Measurements from ENCODE around the gene SLC9C1.
A peak's percentile ranks its signal among the peaks of the same experiment; 100 is the strongest.

SLC9C1 gene

DNA sequence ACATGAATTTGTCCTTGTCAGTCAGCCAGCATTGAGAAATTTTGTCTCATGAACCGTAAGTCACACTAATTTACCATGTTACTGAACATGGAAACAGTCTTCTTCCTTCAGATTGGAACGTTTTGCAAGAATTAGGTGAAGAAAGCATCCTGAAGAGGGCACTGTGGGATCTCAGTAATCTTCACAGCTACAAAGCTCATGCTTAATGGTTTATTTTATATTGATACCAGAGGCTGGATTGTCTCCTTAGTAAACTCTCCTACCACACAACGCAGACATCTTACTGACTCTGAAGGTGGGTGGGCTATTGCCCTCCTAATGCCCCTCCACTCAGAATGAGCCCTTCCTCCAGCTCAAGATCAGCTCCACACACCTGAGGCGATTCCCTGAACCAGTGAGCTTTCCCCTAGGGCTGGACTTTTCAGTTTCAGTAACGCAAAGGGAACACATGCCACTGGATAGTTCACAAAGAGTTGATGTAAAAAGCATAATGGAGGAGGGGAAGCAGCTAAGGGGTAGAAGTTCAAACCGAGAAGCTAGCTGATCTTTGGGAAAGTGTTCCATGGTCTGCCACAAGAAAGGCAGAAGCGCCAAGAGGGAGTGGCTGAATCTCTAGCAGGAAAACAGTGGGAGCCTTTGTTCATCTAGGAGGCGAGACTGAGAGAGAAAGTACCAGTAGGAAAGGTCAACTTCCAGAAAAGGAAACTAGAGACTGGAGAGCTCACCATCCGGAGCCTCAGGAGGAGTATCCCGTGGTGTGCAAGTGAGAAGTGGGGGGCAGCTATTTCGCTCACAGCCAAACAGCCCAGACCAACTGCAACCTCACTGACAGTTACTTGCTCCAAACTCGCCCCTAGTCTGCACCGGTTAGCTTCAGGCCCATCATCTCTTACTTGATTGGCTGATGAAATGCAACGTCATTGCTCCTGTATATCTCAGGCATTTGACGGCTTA, at the start of gene SLC9C1:
TSS of gene SLC9C1 (minus strand) at position 849 of the 954 bp plus-strand sequence. CDS start 7,425 bp downstream, outside the sequence.
- peak; percentile 23 for DNase-seq

GRCh38 chr3:112341386-112341785, 47.4 kb upstream of the SLC9C1 start:
- no peak for DNase-seq

GRCh38 chr3:112339609-112340008, 45.6 kb upstream of the SLC9C1 start:
- no peak for DNase-seq

GRCh38 chr3:112339134-112339533, 45.1 kb upstream of the SLC9C1 start:
- no peak for DNase-seq

DNA sequence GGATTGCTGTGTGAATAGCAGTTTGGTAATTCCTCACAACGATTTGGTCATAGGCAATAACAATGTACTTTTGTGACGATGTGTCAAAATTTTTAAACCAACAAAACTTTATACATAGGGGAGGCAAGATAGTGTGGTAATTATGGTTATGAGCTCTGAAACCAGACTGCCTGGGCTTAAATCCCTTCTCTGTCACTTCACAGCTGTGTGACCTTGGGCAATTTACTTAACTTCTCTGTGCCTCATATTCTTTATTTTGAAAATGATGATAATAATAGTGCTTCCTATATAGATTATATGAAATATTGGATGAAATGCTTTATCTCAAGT, 44.7 kb upstream of the SLC9C1 start:
- no peak for DNase-seq

GRCh38 chr3:112338021-112338726, 44.2 kb upstream of the SLC9C1 start:
- no peak for DNase-seq

DNA sequence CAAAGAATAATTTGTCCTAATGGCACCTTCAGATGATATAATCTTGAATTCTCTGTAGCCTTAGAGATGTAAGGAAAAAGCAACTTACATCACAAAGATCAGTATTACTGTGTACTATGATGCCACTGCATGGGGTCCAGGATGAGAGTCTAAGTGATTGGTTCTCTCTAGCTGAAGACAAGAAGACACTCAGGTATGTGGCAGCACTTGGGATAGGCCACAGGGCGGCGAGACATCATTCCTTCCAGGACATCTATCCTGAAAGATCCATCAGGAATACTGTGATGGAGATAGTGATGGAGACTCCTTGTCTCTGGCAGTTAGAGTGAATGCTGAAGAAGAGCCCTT, 41.4 kb upstream of the SLC9C1 start:
- no peak for DNase-seq

- no peak for DNase-seq
These were observed 40.8 kb upstream of the SLC9C1 start for GRCh38 chr3:112334691-112335433.

GRCh38 chr3:112333381-112334317, 39.6 kb upstream of the SLC9C1 start:
- DNase-seq: peak; percentile 65

DNA sequence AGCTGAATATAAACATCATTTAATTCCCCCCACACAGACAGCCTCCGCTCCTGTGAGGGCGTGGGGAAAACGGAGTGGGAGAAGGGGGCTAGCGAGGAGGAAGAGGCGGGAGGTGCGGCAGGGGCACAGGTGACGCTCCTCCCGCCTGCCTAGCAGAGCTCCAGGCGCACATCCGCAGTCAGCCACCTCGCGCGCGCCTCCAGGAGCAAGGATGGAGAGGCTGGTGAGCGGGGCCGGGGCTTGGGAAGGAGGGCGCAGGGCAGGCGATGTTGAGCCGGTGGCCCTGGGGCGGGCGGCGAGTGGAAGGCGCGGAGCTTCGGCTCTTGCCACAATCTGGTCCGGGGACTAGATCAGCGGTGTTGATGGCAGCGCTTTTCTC, 39.0 kb upstream of the SLC9C1 start, which contains the start of gene CD200:
TSS of gene CD200 (plus strand) at position 155 of the 379 bp plus-strand sequence. CDS start at position 212, 57 bp downstream.
- DNase-seq: peak; percentile 63

DNA sequence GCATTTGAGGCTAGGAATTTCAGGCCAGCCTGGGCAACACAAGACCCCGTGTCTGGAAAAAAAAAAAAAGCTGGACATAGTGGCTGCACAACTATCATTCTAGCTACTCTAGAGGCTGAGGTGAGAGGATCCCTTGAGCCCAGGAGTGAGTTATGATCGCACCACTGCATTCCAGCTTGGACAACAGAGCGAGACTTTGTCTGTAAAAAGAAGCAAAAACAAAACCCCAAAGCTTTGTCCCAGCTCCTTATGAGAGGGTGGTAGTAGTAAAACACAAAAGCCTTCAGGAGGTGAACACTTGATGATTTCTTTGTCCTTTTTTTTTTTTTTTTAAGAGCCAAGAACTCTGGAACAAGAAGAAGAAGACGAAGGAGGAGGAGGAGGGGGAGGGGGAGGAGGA, 37.8 kb upstream of the SLC9C1 start:
- no peak for DNase-seq

DNA sequence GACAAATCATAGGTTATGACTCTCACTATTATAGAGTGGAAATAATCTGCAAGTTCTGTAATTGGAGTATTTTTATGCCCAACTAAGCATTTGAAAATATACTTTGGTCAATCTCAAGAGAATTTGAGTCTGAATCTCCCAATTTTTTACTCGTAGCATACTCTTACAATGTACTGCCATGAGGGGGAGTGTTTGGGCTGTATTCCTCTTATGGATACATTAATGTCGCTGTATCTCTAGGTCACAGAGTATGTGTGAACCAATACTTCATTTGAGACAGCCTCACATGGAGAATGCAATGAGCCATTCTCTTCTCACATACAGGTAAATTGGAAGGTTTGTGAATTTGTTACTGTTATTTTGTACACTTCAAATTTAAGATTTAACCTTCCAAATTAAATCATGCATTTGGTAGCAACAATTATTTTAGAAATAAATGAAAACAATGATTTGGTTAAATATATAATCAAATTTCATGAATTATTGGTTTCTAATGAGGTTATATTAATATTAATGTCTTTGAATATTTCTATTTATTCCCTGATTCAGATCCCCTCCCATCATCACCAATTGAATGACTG, 33.4 kb upstream of the SLC9C1 start:
- DNase-seq: peak; percentile 16

- DNase-seq: no peak
These were observed 28.0 kb upstream of the SLC9C1 start for GRCh38 chr3:112321867-112322652.

DNA sequence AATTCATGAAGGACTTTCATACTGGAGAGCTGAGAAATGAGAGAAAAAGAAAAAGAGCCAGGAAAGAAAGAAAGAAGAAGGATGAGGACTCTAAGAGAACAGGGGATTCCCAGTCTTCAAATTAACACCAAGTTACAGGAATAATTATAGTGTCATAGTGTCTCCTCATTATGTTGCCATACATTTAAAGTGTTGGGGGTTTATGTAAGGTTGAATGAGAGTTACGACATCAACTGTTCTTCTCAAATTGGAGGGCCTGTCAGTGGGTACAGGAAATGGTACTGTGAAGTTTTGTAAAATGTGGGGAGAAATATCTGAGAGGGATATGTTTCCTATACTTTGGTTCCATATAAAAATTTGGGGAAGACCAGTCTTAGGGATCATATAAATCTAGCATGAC, 26.7 kb upstream of the SLC9C1 start:
- no peak for DNase-seq

DNA sequence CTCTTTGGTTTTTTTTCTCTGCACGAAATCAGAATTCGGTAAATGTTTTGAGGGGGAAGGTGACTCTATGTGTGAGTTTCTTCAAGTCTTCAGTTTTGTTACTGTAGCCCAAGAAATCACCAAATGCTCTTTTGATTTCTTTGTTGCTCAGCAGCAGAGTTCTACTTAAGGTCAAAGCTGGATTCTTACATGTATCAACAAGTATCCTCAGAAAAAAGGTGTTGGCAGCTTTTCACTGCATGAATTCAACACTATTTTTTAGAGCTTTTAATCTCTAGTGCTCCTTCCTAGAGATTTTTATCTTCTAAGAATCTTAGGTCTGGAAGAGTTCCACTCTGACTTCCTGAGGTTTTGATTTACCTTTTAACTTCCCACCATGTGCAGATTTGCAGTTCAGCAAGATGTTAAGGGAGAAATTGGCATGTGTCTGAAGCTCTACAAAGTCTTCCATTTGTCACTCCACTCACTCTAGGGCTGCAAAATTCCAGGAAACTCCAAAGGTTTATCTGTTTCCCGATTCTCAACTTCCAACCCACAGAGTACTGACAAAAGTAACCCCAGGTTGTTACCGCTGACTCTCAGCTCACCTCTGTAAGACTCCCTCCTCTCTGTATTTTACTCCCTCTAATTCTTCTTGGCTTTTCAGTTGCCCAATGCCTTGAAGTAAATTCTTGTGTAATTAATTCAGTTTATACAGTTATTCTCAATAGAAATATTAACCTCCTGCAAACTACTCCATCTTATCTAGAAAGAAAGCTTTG, 25.7 kb upstream of the SLC9C1 start:
- no peak for DNase-seq

DNA sequence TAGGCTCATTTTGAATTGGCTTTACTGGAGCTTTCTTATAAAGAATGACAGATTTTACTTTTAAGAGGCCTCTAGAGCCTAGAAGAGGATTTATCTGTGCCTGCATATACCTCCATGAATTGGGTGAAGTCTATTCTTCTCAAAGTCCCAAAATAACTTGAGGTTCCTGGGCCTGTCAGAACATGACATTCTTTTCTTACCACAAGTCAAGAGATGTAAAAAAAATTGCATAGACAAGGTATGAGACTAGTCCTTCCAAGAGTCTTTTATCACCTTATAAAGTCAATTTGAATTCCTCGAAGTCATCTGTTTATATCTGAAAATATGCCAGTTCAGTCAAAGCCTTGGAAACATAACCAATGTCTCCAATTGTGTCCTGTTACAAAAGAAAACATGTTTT, 21.8 kb upstream of the SLC9C1 start:
- DNase-seq: no peak

- DNase-seq: no peak
These were observed 20.6 kb upstream of the SLC9C1 start for GRCh38 chr3:112314649-112315048.

GRCh38 chr3:112308151-112308911, 14.3 kb upstream of the SLC9C1 start:
- peak; percentile 81 for DNase-seq

DNA sequence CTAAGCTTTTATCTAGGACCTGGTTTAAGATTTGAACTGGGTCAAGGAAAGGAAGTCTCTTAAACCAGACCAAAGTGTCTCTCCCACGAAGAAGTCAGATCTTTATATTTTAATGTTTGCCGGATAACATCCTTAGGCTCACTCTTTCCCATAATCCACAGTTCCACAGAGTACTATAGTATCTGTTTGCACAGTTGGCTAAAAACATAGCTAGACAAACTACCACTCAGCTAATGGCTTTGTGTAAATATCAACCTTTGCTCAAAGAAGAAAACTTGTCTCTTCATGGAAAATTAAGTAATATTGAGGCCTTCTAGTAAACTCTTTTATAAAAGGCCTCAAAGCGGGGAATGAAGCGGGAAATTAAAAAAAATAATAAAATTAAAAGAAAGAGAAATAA, 13.5 kb upstream of the SLC9C1 start:
- DNase-seq: no peak

All from NCI-H510A treated with DMSO at 0.1 percent for 48 hours (cell line).